Gastroesophageal sphincter (tissue), 4 donors: ENCODE measurements around the gene HPSE. TPM values are rescaled to one million over a fixed set of nuclear protein-coding genes. Genes with fewer than 3 reads are reported as not detected.

Source experiments
- ATAC-seq: fragments of 150-250 bp; one replicate; pipeline ENCODE4 v1.9.1; 2016; ENCODE audit warnings: mild to moderate bottlenecking, moderate library complexity
- H3K27ac ChIP-seq, 4 donors: fragments of 200-600 bp; sonication (generic) in 3 of 4; 1 replicate in 3 of 4; 2 replicates in 1 of 4; pipeline ENCODE4 v1.5.1; 2016 to 2019
- H3K27me3 ChIP-seq: fragments of 200-600 bp; sonication (generic); one replicate; pipeline ENCODE4 v1.5.1; 2019
- H3K36me3 ChIP-seq, 2 donors: fragments of 200-600 bp; sonication (generic); one replicate each; pipeline ENCODE4 v1.5.1; 2019; ENCODE audit warnings: control low read depth in 1 of 2
- H3K4me1 ChIP-seq, 3 donors: fragments of 200-600 bp; sonication (generic); 1 replicate in 2 of 3; 2 replicates in 1 of 3; pipeline ENCODE4 v1.5.1; 2016 to 2019; ENCODE audit warnings: control low read depth in 2 of 3
- H3K4me3 ChIP-seq, 2 donors: fragments of 200-600 bp; sonication (generic); one replicate each; pipeline ENCODE4 v1.5.1; 2019; ENCODE audit warnings: mild to moderate bottlenecking in 1 of 2, moderate library complexity in 1 of 2
- H3K9me3 ChIP-seq, 3 donors: fragments of 200-600 bp; sonication (generic); one replicate each; pipeline ENCODE4 v1.5.1; 2017 to 2019; ENCODE audit warnings: control low read depth in 2 of 3
- CTCF ChIP-seq, 4 experiments: fragments of 200-600 bp in 2 of 4; fragments of 450-650 bp in 2 of 4; sonication (generic) in 1 of 4; IDR thresholded peaks; one replicate each; pipeline ENCODE4 v1.5.1; 2017 to 2019; ENCODE audit warnings: antibody characterized with exemption in 4 of 4, mild to moderate bottlenecking in 2 of 4, moderate library complexity in 2 of 4
- EP300 ChIP-seq: sonication (generic); formaldehyde crosslinking; IDR thresholded peaks from one replicate; pipeline ENCODE4 v1.6.1; 2017; ENCODE audit warnings: antibody characterized with exemption, mild to moderate bottlenecking
- POLR2A ChIP-seq, 2 donors: fragments of 450-650 bp; IDR thresholded peaks; one replicate each; pipeline ENCODE4 v1.6.1; 2017; ENCODE audit warnings: antibody characterized with exemption in 2 of 2, mild to moderate bottlenecking in 2 of 2, moderate library complexity in 1 of 2
- POLR2AphosphoS5 ChIP-seq: sonication (generic); formaldehyde crosslinking; IDR thresholded peaks from one replicate; pipeline ENCODE4 v1.6.1; 2017; ENCODE audit warnings: antibody characterized with exemption
- WGBS, 2 donors: methylation state at CpG; one replicate each; pipeline ENCODE4 v1.1.5; 2018; ENCODE audit warnings: low coverage in 1 of 2; 5-methylcytosine and 5-hydroxymethylcytosine counted together
- total RNA-seq, 4 donors: library from RNA; depleted of rRNA; stranded (reverse); fragments of >200 nt; gene quantifications; one replicate each; pipeline ENCODE4 v1.1.0, GENCODE V29; 2016

Gene HPSE
- total RNA-seq, 4 donors from 2014 or later, result 0.47 to 3.3 (median 1.5) TPM

- Histone ChIP-seq H3K27me3 (no peaks in the 10 kb centered on the region), H3K9me3 (no peaks in the 10 kb centered on the region), H3K4me3 (no peak overlapping the region), H3K4me1 (no peaks in the 10 kb centered on the region), H3K36me3 (no peaks in the 10 kb centered on the region), H3K27ac (no peak overlapping the region)
- TF ChIP-seq EP300 (no peak), POLR2AphosphoS5 (no peak), POLR2A (IDR thresholded peaks at IDR 0.05) (no peak), CTCF (IDR thresholded peaks at IDR 0.05) (no peak)
- ATAC-seq, result no peak
- 57 to 77% methylated on average over 3 to 8 of the region's 13 CpGs for WGBS, 2 donors
Observed at GRCh38 chr4:83316459-83317165, 18.0 kb downstream of the HPSE start.

- 86 to 95% methylated on average over 3 to 4 of the region's 4 CpGs for WGBS, 2 donors
- H3K4me3 ChIP-seq, result no peak overlapping the region
- no peaks in the 10 kb centered on the region for H3K36me3 ChIP-seq
- H3K4me1 ChIP-seq, result no peaks in the 10 kb centered on the region
- ATAC-seq, result no peak
- no peaks in the 10 kb centered on the region for H3K27me3 ChIP-seq
- H3K27ac ChIP-seq, result no peak overlapping the region
- no peaks in the 10 kb centered on the region for H3K9me3 ChIP-seq
- TF ChIP-seq EP300 (no peak), POLR2AphosphoS5 (no peak), CTCF (IDR thresholded peaks at IDR 0.05) (no peak), POLR2A (IDR thresholded peaks at IDR 0.05) (no peak)
Observed at GRCh38 chr4:83315341-83315870, 19.2 kb downstream of the HPSE start.

DNA sequence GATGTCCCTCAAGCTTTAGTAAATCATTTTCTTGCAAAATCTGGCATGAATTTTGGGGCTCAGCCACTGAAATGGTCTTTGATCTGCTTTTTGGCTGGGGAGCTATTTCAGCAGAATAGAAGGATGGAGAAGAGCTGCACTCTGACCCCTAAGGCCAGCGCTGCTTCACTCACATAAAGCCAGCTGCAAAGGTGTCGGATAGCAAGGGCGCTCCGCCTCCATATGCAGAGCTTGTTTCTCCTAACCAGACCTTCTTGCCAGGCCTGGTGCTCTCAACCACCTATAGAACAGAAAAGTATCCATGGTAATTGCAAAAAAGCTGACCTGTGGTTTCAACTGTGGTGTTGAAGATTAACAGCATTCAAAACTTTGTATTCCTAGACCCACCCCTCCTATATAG, 26.0 kb downstream of the HPSE start:
- no peaks in the 10 kb centered on the region for H3K36me3 ChIP-seq
- WGBS, 2 donors, result 69% methylated on average over 4 of the region's 4 CpGs; no CpG with 5 or more reads in 1 of the 2 donors
- no peak overlapping the region for H3K4me3 ChIP-seq
- ATAC-seq, result no peak
- TF ChIP-seq POLR2A (IDR thresholded peaks at IDR 0.05) (no peak), EP300 (no peak), CTCF (IDR thresholded peaks at IDR 0.05) (no peak), POLR2AphosphoS5 (no peak)
- H3K27me3 ChIP-seq, result no peaks in the 10 kb centered on the region
- no peaks in the 10 kb centered on the region for H3K9me3 ChIP-seq
- H3K27ac ChIP-seq, result no peak overlapping the region
- no peaks in the 10 kb centered on the region for H3K4me1 ChIP-seq

DNA sequence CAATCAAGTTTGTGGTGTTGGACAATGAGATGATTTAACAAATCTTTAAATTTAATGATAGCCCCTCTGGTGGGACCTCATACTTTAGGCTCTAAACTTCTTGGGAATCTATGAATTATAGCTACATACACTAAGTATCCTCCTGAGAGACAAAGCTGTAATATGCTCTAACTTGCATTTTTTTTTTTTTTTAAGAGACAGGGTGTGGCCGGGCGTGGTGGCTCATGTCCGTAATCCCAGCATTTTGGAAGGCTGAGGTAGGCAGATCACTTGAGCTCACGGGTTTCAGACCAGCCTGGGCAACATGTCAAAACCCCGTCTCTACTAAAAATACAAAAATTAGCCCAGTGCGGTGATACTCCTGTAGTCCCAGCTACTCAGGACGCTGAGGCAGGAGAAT, 26.7 kb downstream of the HPSE start:
- WGBS, 2 donors, result 79% methylated on average over 4 of the region's 7 CpGs; no CpG with 5 or more reads in 1 of the 2 donors
- no peaks in the 10 kb centered on the region for H3K36me3 ChIP-seq
- TF ChIP-seq POLR2A (IDR thresholded peaks at IDR 0.05) (no peak), POLR2AphosphoS5 (no peak), CTCF (IDR thresholded peaks at IDR 0.05) (no peak), EP300 (no peak)
- H3K4me1 ChIP-seq, result no peaks in the 10 kb centered on the region
- no peak overlapping the region for H3K4me3 ChIP-seq
- H3K27me3 ChIP-seq, result no peaks in the 10 kb centered on the region
- H3K27ac ChIP-seq, result no peak overlapping the region
- H3K9me3 ChIP-seq, result no peaks in the 10 kb centered on the region
- ATAC-seq, result no peak

DNA sequence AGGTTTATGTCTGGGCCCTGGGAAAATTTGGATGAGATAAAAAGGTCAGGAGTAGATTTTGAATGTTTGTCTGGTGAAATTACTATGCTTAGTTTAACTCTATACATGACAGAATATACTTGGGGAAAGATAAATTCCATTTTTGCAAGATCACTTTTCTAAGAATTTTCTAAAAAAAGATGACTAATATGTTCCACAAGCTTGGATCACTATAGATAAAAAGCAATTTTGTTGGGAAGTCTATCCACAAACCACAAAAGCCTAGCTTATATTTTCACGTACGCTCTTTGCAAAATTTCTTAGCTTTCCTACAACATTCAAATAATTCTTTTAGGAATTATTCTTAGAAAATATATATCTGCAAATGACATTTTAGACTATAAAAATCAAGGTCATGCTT, 29.5 kb downstream of the HPSE start:
- WGBS, 2 donors, result 81 to 91% methylated on average over 2 of the region's 2 CpGs
- TF ChIP-seq POLR2AphosphoS5 (no peak), EP300 (no peak), CTCF (IDR thresholded peaks at IDR 0.05) (no peak), POLR2A (IDR thresholded peaks at IDR 0.05) (no peak)
- ATAC-seq, result no peak
- no peaks in the 10 kb centered on the region for H3K27me3 ChIP-seq
- H3K27ac ChIP-seq, result no peak overlapping the region
- H3K4me3 ChIP-seq, result no peak overlapping the region
- no peaks in the 10 kb centered on the region for H3K4me1 ChIP-seq
- H3K9me3 ChIP-seq, result no peaks in the 10 kb centered on the region
- H3K36me3 ChIP-seq, result no peaks in the 10 kb centered on the region
